ENCODE measurements around the gene GDF11.

Gene GDF11

GRCh38 chr12:55723516-55724225 lies 19.3 kb upstream of the GDF11 start:
- TF ChIP-seq CTCF (IDR thresholded peaks at IDR 0.05; ENCODE audit: insufficient read depth, low read length, poor library complexity, severe bottlenecking): no peak
- H3K27me3 ChIP-seq (replicated peaks; ENCODE audit: control insufficient read depth, insufficient read depth, low read length): no peaks in the 10 kb centered on the region
- H3K36me3 ChIP-seq (ENCODE audit: control insufficient read depth, insufficient read depth, low read length): peaks cover 9% of the 10 kb centered on the region
- H3K4me3 ChIP-seq (replicated peaks; ENCODE audit: low read depth, low read length): no peak overlapping the region
- DNase-seq (ENCODE audit: extremely low read depth, insufficient read length): no peak

GRCh38 chr12:55724226-55724939 lies 18.5 kb upstream of the GDF11 start:
- Histone ChIP-seq H3K4me3 (replicated peaks; ENCODE audit: low read depth, low read length) (no peak overlapping the region), H3K27me3 (replicated peaks; ENCODE audit: control insufficient read depth, insufficient read depth, low read length) (no peaks in the 10 kb centered on the region), H3K36me3 (ENCODE audit: control insufficient read depth, insufficient read depth, low read length) (peaks cover 9% of the 10 kb centered on the region)
- TF ChIP-seq CTCF (IDR thresholded peaks at IDR 0.05; ENCODE audit: insufficient read depth, low read length, poor library complexity, severe bottlenecking): peak; percentile 75
- no peak for DNase-seq (ENCODE audit: extremely low read depth, insufficient read length)

- no peak for TF ChIP-seq CTCF (IDR thresholded peaks at IDR 0.05; ENCODE audit: insufficient read depth, low read length, poor library complexity, severe bottlenecking)
- Histone ChIP-seq H3K4me3 (replicated peaks; ENCODE audit: low read depth, low read length) (no peak overlapping the region), H3K27me3 (replicated peaks; ENCODE audit: control insufficient read depth, insufficient read depth, low read length) (no peaks in the 10 kb centered on the region), H3K36me3 (ENCODE audit: control insufficient read depth, insufficient read depth, low read length) (peaks cover 9% of the 10 kb centered on the region)
- DNase-seq (ENCODE audit: extremely low read depth, insufficient read length): no peak
Observed at GRCh38 chr12:55724940-55725309, 18.0 kb upstream of the GDF11 start.

- Histone ChIP-seq H3K4me3 (replicated peaks; ENCODE audit: low read depth, low read length) (no peak overlapping the region), H3K27me3 (replicated peaks; ENCODE audit: control insufficient read depth, insufficient read depth, low read length) (no peaks in the 10 kb centered on the region), H3K36me3 (ENCODE audit: control insufficient read depth, insufficient read depth, low read length) (peaks cover 9% of the 10 kb centered on the region)
- DNase-seq (ENCODE audit: extremely low read depth, insufficient read length): no peak
- no peak for TF ChIP-seq CTCF (IDR thresholded peaks at IDR 0.05; ENCODE audit: insufficient read depth, low read length, poor library complexity, severe bottlenecking)
Observed at GRCh38 chr12:55725556-55725955, 17.4 kb upstream of the GDF11 start.

- no peak for TF ChIP-seq CTCF (IDR thresholded peaks at IDR 0.05; ENCODE audit: insufficient read depth, low read length, poor library complexity, severe bottlenecking)
- no peak for DNase-seq (ENCODE audit: extremely low read depth, insufficient read length)
- H3K27me3 ChIP-seq (replicated peaks; ENCODE audit: control insufficient read depth, insufficient read depth, low read length): no peaks in the 10 kb centered on the region
- peaks cover 7% of the 10 kb centered on the region for H3K36me3 ChIP-seq (ENCODE audit: control insufficient read depth, insufficient read depth, low read length)
- H3K4me3 ChIP-seq (replicated peaks; ENCODE audit: low read depth, low read length): no peak overlapping the region
Observed at GRCh38 chr12:55726971-55727370, 16.0 kb upstream of the GDF11 start.

Data from GM06990 (cell line).